ENCODE results near the gene TERT.

The TERT gene

GRCh38 chr5:1219098-1219767 lies 75.6 kb downstream of the TERT start:
- DNase-seq (ENCODE audit: low spot score), result no peak

GRCh38 chr5:1218351-1219080 lies 76.4 kb downstream of the TERT start:
- no peak for DNase-seq (ENCODE audit: low spot score)

GRCh38 chr5:1217596-1218206 lies 77.2 kb downstream of the TERT start:
- no peak for DNase-seq (ENCODE audit: low spot score)

GRCh38 chr5:1216918-1217295 lies 78.0 kb downstream of the TERT start:
- DNase-seq (ENCODE audit: low spot score), result no peak

GRCh38 chr5:1216211-1216917 lies 78.5 kb downstream of the TERT start:
- DNase-seq (ENCODE audit: low spot score), result no peak

GRCh38 chr5:1215320-1216096 lies 79.4 kb downstream of the TERT start:
- no peak for DNase-seq (ENCODE audit: low spot score)

GRCh38 chr5:1214936-1215220 lies 80.0 kb downstream of the TERT start:
- no peak for DNase-seq (ENCODE audit: low spot score)

GRCh38 chr5:1214163-1214935 lies 80.5 kb downstream of the TERT start:
- no peak for DNase-seq (ENCODE audit: low spot score)

GRCh38 chr5:1213508-1214162 lies 81.2 kb downstream of the TERT start:
- no peak for DNase-seq (ENCODE audit: low spot score)

GRCh38 chr5:1212881-1213280 lies 82.0 kb downstream of the TERT start:
- no peak for DNase-seq (ENCODE audit: low spot score)

- DNase-seq (ENCODE audit: low spot score), result no peak
These were observed 82.6 kb downstream of the TERT start for GRCh38 chr5:1212271-1212670.

GRCh38 chr5:1211701-1212100 lies 83.2 kb downstream of the TERT start:
- DNase-seq (ENCODE audit: low spot score), result no peak

GRCh38 chr5:1210832-1211251 lies 84.0 kb downstream of the TERT start:
- DNase-seq (ENCODE audit: low spot score), result no peak

GRCh38 chr5:1209896-1210776 lies 84.7 kb downstream of the TERT start:
- DNase-seq (ENCODE audit: low spot score), result no peak

- DNase-seq (ENCODE audit: low spot score), result no peak
These were observed 85.4 kb downstream of the TERT start for GRCh38 chr5:1209489-1209852.

GRCh38 chr5:1208743-1209488 lies 86.0 kb downstream of the TERT start:
- DNase-seq (ENCODE audit: low spot score), result no peak

GRCh38 chr5:1208221-1208742 lies 86.6 kb downstream of the TERT start:
- DNase-seq (ENCODE audit: low spot score), result no peak

- DNase-seq (ENCODE audit: low spot score), result no peak
These were observed 87.3 kb downstream of the TERT start for GRCh38 chr5:1207555-1207954.
